ENCODE results near the gene AOPEP. TPM values are rescaled to one million over a fixed set of nuclear protein-coding genes. Genes with fewer than 3 reads are reported as not detected.

Gene AOPEP
- total RNA-seq, 1 experiment from 2014 or later: 15.0 TPM

GRCh38 chr9:95083086-95083768 lies 356.7 kb downstream of the AOPEP start:
- H2BK20ac ChIP-seq (ENCODE audit: low read depth, low read length, poor library complexity, severe bottlenecking): no peak overlapping the region
- H3K79me1 ChIP-seq (ENCODE audit: insufficient read depth, low read depth, low read length, poor library complexity, severe bottlenecking): no peaks in the 10 kb centered on the region
- H3K4ac ChIP-seq (ENCODE audit: low read depth, low read length): no peak overlapping the region
- no peak overlapping the region for H2AK5ac ChIP-seq (ENCODE audit: insufficient read length, low read length)
- no peak overlapping the region for H3K27ac ChIP-seq (ENCODE audit: insufficient read length, low read depth, low read length)
- H3K4me3 Mint-ChIP-seq: no peak overlapping the region
- H3K4me1 ChIP-seq (ENCODE audit: insufficient read depth, low read length): no peaks in the 10 kb centered on the region
- no peaks in the 10 kb centered on the region for H3K9me3 ChIP-seq (ENCODE audit: control insufficient read depth, low read depth, low read length)
- H3K56ac ChIP-seq (ENCODE audit: insufficient read length, low read depth, low read length): no peak overlapping the region
- H3K27me3 Mint-ChIP-seq (ENCODE audit: low read depth): no peaks in the 10 kb centered on the region; the same call in 1 of the 2 replicates
- no peak overlapping the region for H4K8ac ChIP-seq (replicated peaks; ENCODE audit: insufficient read length, low read depth, low read length)
- no peak overlapping the region for H3K4me2 ChIP-seq (ENCODE audit: insufficient read depth, insufficient read length, low read length)
- no peak overlapping the region for H2BK12ac ChIP-seq (ENCODE audit: insufficient read length, low read depth, low read length)
- peak overlapping the region; percentile 4 for H3K23ac ChIP-seq (ENCODE audit: insufficient read length, low read depth, low read length)
- no peaks in the 10 kb centered on the region for H3K23me2 ChIP-seq (ENCODE audit: insufficient read length, low read depth, low read length, poor library complexity, severe bottlenecking)
- no peak overlapping the region for H2AFZ ChIP-seq (ENCODE audit: low read length)
- H4K91ac ChIP-seq (ENCODE audit: insufficient read length, low read depth, low read length): no peak overlapping the region
- no peaks in the 10 kb centered on the region for H4K20me1 ChIP-seq (ENCODE audit: control insufficient read depth, insufficient read depth, insufficient read length)
- no CpG with 5 or more reads among the region's 39 CpGs for WGBS (ENCODE audit: extremely low coverage, insufficient read length, low lambda C conversion rate)
- no peak overlapping the region for H3K9ac ChIP-seq (ENCODE audit: extremely low read depth, insufficient read length, low read length)
- peaks cover 2% of the 10 kb centered on the region; the same call in 1 of the 2 replicates for H3K79me2 ChIP-seq (ENCODE audit: insufficient read depth, low read length)
- H2BK120ac ChIP-seq (ENCODE audit: low read depth, low read length, poor library complexity, severe bottlenecking): no peak overlapping the region
- TF ChIP-seq CTCF (conservative IDR thresholded peaks at IDR 0.05): no peak
- H3K18ac ChIP-seq (ENCODE audit: insufficient read length, low read depth, low read length): no peak overlapping the region
- H3K36me3 Mint-ChIP-seq (ENCODE audit: insufficient read depth in 1 of 3, low read depth in 3 of 3): peaks cover 0 to 10% (median 6%) of the 10 kb centered on the region in 3 experiments; a peak in 5 of 7 replicates
- H3K9me3 Mint-ChIP-seq: no peaks in the 10 kb centered on the region
- H2BK5ac ChIP-seq (ENCODE audit: insufficient read length, low read length): no peak overlapping the region
- no peak overlapping the region; the same call in 1 of the 2 replicates for H3K14ac ChIP-seq (ENCODE audit: insufficient read depth, low read length)
- peak overlapping the region; percentile 2 for H4K5ac ChIP-seq (ENCODE audit: insufficient read length, low read depth, low read length)
- H3T11ph ChIP-seq (ENCODE audit: low read length): no peak overlapping the region
- H3K27ac Mint-ChIP-seq: peak overlapping the region in 2 of 3 experiments; percentile 33 to 80; a peak in 2 of 7 replicates
- no peaks in the 10 kb centered on the region for H3K27me3 ChIP-seq (ENCODE audit: insufficient read depth, low read length)
- DNase-seq: no peak
- peaks cover 31 to 32% of the 10 kb centered on the region in 2 experiments for H3K4me1 Mint-ChIP-seq
- H2BK15ac ChIP-seq (ENCODE audit: low read depth, low read length): no peak overlapping the region
